HepG2 (cell line): ENCODE results near the gene SLBP. TPM values are rescaled to one million over a fixed set of nuclear protein-coding genes. Genes with fewer than 3 reads are reported as not detected.

ENCODE experiments used
- ATAC-seq: fragments of 200-7000 bp; cut with Tn5 transposase; 3 replicates; pipeline ENCODE4 v1.9.1; 2020; ENCODE audit warnings: mild to moderate bottlenecking, moderate library complexity
- BruUV-seq: library from RNA; stranded (reverse); fragments of 400-500 nt; replicated peaks from 2 replicates; lab custom pipeline; 2021; lab: Mats Ljungman, UMichigan
- CTCF ChIA-PET: fragments of 300-600 bp; formaldehyde crosslinking; extraction: SDS; loops from one replicate; lab custom pipeline; 2021; ENCODE audit warnings: low total read pairs, inconsistent platforms, low intra/inter-chr PET ratio; lab: Yijun Ruan, JAX
- POLR2A ChIA-PET: fragments of 350-600 bp; sonication (Branson Sonifier 250); formaldehyde crosslinking; loops from one replicate; lab custom pipeline; 2020; ENCODE audit warnings: antibody characterized with exemption, inconsistent platforms; lab: Yijun Ruan, JAX
- DNase-seq: peaks from one replicate; pipeline ENCODE4 v3.0.0-alpha.2; 2015; ENCODE audit warnings: low spot score
- FAIRE-seq: peaks from 3 replicates; lab custom pipeline; 2011; peaks lifted over from hg19 to GRCh38; lab: Jason Lieb, UNC
- H2AFZ ChIP-seq: one replicate; pipeline ENCODE4 v1.6.1; 2011; ENCODE audit warnings: low read length, inconsistent platforms
- H3K27ac ChIP-seq: fragments of 300-600 bp; 3 replicates; pipeline ENCODE4 v1.8.0; 2011; ENCODE audit warnings: mixed run types, mild to moderate bottlenecking, mixed read lengths, low read length, inconsistent platforms; ENCODE audit not compliant: insufficient read depth; ENCODE audit errors: extremely low read length
- H3K27me3 ChIP-seq, 2 experiments: fragments of 200-600 bp in 1 of 2; 2 replicates in 1 of 2; 3 replicates in 1 of 2; pipeline versions ENCODE4 v1.6.0 to v1.8.0; 2011; ENCODE audit warnings: low read length in 2 of 2, mild to moderate bottlenecking in 2 of 2, moderate library complexity in 2 of 2, inconsistent platforms in 1 of 2; ENCODE audit not compliant: insufficient read depth in 2 of 2, control insufficient read depth in 1 of 2
- H3K36me3 ChIP-seq, 2 experiments: fragments of 200-600 bp in 1 of 2; replicated peaks in 1 of 2; 2 replicates in 1 of 2; 3 replicates in 1 of 2; pipeline versions ENCODE4 v1.5.1 to v1.8.0; 2011; ENCODE audit warnings: low read length in 2 of 2, inconsistent platforms in 1 of 2; ENCODE audit not compliant: insufficient read depth in 2 of 2, control insufficient read depth in 1 of 2
- H3K4me1 ChIP-seq: 2 replicates; pipeline ENCODE4 v1.5.1; 2012; ENCODE audit warnings: low read length, inconsistent platforms; ENCODE audit not compliant: insufficient read depth
- H3K4me2 ChIP-seq: 2 replicates; pipeline ENCODE4 v1.6.0; 2011; ENCODE audit warnings: low read depth, low read length, inconsistent platforms
- H3K4me3 ChIP-seq, 3 experiments: fragments of 200-600 bp in 1 of 3; sonication (generic), shearing (Covaris generic) in 1 of 3; replicated peaks in 1 of 3; 2 replicates each; pipeline ENCODE4 v1.5.1; 2011 to 2016; ENCODE audit warnings: low read length in 3 of 3, inconsistent platforms in 2 of 3, low read depth in 2 of 3, mild to moderate bottlenecking in 2 of 3, control low read depth in 1 of 3, mixed read lengths in 1 of 3; ENCODE audit not compliant: insufficient read depth in 1 of 3
- H3K79me2 ChIP-seq: one replicate; pipeline ENCODE4 v1.6.1; 2011; ENCODE audit warnings: low read length, inconsistent platforms; ENCODE audit not compliant: insufficient read depth
- H3K9ac ChIP-seq: 2 replicates; pipeline ENCODE4 v1.6.0; 2011; ENCODE audit warnings: mild to moderate bottlenecking, low read depth, low read length, inconsistent platforms; ENCODE audit not compliant: insufficient read depth
- H3K9me3 ChIP-seq: 2 replicates; pipeline ENCODE4 v1.5.1; 2012; ENCODE audit warnings: mild to moderate bottlenecking, low read length
- H4K20me1 ChIP-seq: 2 replicates; pipeline ENCODE4 v1.6.0; 2011; ENCODE audit warnings: inconsistent platforms, mild to moderate bottlenecking, low read length, moderate library complexity; ENCODE audit not compliant: insufficient read depth
- CENPT ChIP-seq: sonication (generic); formaldehyde crosslinking; IDR thresholded peaks from 2 replicates; pipeline ENCODE4 v1.8.0; 2022; ENCODE audit warnings: low read depth, mild to moderate bottlenecking, moderate library complexity, missing genetic modification reagents
- ELF1 ChIP-seq: sonication (generic); formaldehyde crosslinking; IDR thresholded peaks from 2 replicates; pipeline ENCODE4 v1.4.0; 2020; ENCODE audit warnings: missing genetic modification reagents
- GPN1 ChIP-seq: sonication (generic); formaldehyde crosslinking; IDR thresholded peaks from 2 replicates; pipeline ENCODE4 v1.5.1; 2020; ENCODE audit warnings: missing genetic modification reagents, borderline replicate concordance
- HNRNPL ChIP-seq: fragments of 200-400 bp; formaldehyde crosslinking; IDR thresholded peaks from 2 replicates; pipeline ENCODE4 v1.6.1; 2017; ENCODE audit warnings: mild to moderate bottlenecking, low read depth, low read length
- IKZF1 ChIP-seq: fragments of 450-650 bp; IDR thresholded peaks from 2 replicates; pipeline ENCODE4 v1.7.1; 2016
- STAT5B ChIP-seq: sonication (generic); formaldehyde crosslinking; IDR thresholded peaks from 2 replicates; pipeline ENCODE4 v1.4.0; 2020; ENCODE audit warnings: missing genetic modification reagents
- TBX2 ChIP-seq: sonication (generic); formaldehyde crosslinking; IDR thresholded peaks from 2 replicates; pipeline ENCODE4 v1.5.0; 2020; ENCODE audit warnings: missing genetic modification reagents, mild to moderate bottlenecking, borderline replicate concordance
- TOPORS ChIP-seq: sonication (generic); formaldehyde crosslinking; IDR thresholded peaks from 2 replicates; pipeline ENCODE4 v1.8.0; 2023; ENCODE audit warnings: mild to moderate bottlenecking, missing genetic modification reagents
- ZFP1 ChIP-seq: IDR thresholded peaks from 2 replicates; pipeline ENCODE4 v1.6.1; 2016
- ZNF646 ChIP-seq: sonication (generic); formaldehyde crosslinking; IDR thresholded peaks from 2 replicates; pipeline ENCODE4 v1.9.0; 2021; ENCODE audit warnings: mild to moderate bottlenecking, missing genetic modification reagents
- ZNF766 ChIP-seq: sonication (generic); formaldehyde crosslinking; IDR thresholded peaks from 2 replicates; pipeline ENCODE4 v1.5.0; 2020; ENCODE audit warnings: missing genetic modification reagents, borderline replicate concordance
- WGBS: methylation state at CpG from one replicate; pipeline ENCODE4 v1.1.6; 2017; ENCODE audit warnings: low lambda C conversion rate; 5-methylcytosine and 5-hydroxymethylcytosine counted together
- in situ Hi-C: cut with HindIII; loops from 2 replicates; pipeline ENCODE4 v1.10.0; 2017; ENCODE audit warnings: low pct_unique_long_range_greater_than_20kb; ENCODE audit not compliant: extremely low pct_ligation_motif_present
- intact Hi-C: fragments of 100-400 bp; cut with micrococcal nuclease; formaldehyde crosslinking; loops from one replicate; pipeline ENCODE4 v1.10.0; 2022; ENCODE audit not compliant: unreplicated experiment
- polyA plus RNA-seq, 8 experiments: library from polyadenylated mRNA; depleted of rRNA in 3 of 8; stranded (reverse) in 7 of 8; unstranded in 1 of 8; fragments of >200 nt; fragmentation: Illumina TruSeq in 4 of 8; extraction: Trizol in 4 of 8; gene quantifications; 2 replicates each; pipeline versions ENCODE4 v1.2.1 to v1.2.3, GENCODE V29; 2011 to 2016; ENCODE audit warnings: low read depth in 4 of 8, missing spikeins in 1 of 8, mixed read lengths in 1 of 8; ENCODE audit not compliant: insufficient read depth in 1 of 8
- total RNA-seq, 5 experiments: library from RNA; depleted of rRNA; stranded (reverse); fragments of >200 nt; fragmentation: Illumina TruSeq; extraction: Trizol; gene quantifications; 2 replicates each; pipeline ENCODE4 v1.2.3, GENCODE V29; 2016; ENCODE audit warnings: low read depth in 1 of 5

The SLBP gene
- total and polyA plus RNA-seq, 2 of the 13 experiments (the other 11 are each of a cell fraction or from before 2014, with no cell fraction given): 43.9 to 104 TPM

GRCh38 chr4:1653776-1654175 is 58.3 kb downstream of the SLBP start (continued):
- TF ChIP-seq STAT5B (CRISPR knock-in tag) (no peak), ZNF766 (no peak), TBX2 (CRISPR knock-in tag) (no peak), ZFP1 (CRISPR knock-in tag) (no peak), TOPORS (CRISPR knock-in tag) (no peak), GPN1 (CRISPR knock-in tag) (no peak), ELF1 (CRISPR knock-in tag) (no peak), IKZF1 (no peak)

GRCh38 chr4:1652088-1652487 is 60.0 kb downstream of the SLBP start:
- FAIRE-seq (peak; percentile 64), ATAC-seq (no peak), DNase-seq (no peak)
- Histone ChIP-seq H4K20me1 (no peaks in the 10 kb centered on the region), H3K4me3 (no peak overlapping the region), H3K4me2 (no peak overlapping the region), H3K27ac (no peak overlapping the region), H3K4me1 (no peaks in the 10 kb centered on the region), H2AFZ (no peak overlapping the region), H3K9ac (no peak overlapping the region), H3K27me3 (no peaks in the 10 kb centered on the region), H3K9me3 (no peaks in the 10 kb centered on the region), H3K79me2 (no peaks in the 10 kb centered on the region), H3K36me3 (no peaks in the 10 kb centered on the region)
- ChIA-PET CTCF (no interaction called here), POLR2A (no interaction called here)
- in situ Hi-C loops (no loop called here), intact Hi-C loops (no loop called here)
- BruUV-seq: no TSS peak
- WGBS: 84% methylated on average over 13 of the region's 13 CpGs
- TF ChIP-seq HNRNPL: peak; percentile 28; the same call in 1 of the 2 replicates
- peak; percentile 87 for TF ChIP-seq ZNF646
- TF ChIP-seq CENPT (CRISPR knock-in tag): no peak
